OCI-LY3 (cell line): ENCODE data around the gene RPS24.

ENCODE experiments used
- H2AFZ ChIP-seq: fragments of 200-600, 300-600 bp; shearing (Covaris generic); 2 replicates; pipeline ENCODE4 v1.6.0; 2014; ENCODE audit warnings: antibody characterized with exemption, low read depth, low read length
- H3K27ac ChIP-seq: fragments of 200-600, 300-600 bp; sonication (generic); 2 replicates; pipeline ENCODE4 v1.5.1; 2014; ENCODE audit warnings: mild to moderate bottlenecking, low read length, moderate library complexity, mixed read lengths
- H3K27me3 ChIP-seq: fragments of 200-600, 300-600 bp; sonication (generic); 2 replicates; pipeline ENCODE4 v1.6.1; 2014; ENCODE audit warnings: low read depth, low read length, mixed read lengths
- H3K36me3 ChIP-seq: fragments of 200-600, 300-600 bp; sonication (generic); replicated peaks from 2 replicates; pipeline ENCODE3; 2014; ENCODE audit warnings: low read depth, low read length, mixed read lengths
- H3K4me1 ChIP-seq: fragments of 300-600, 200-600 bp; sonication (generic); 2 replicates; pipeline ENCODE4 v1.6.1; 2014; ENCODE audit warnings: low read length, mixed read lengths
- H3K4me2 ChIP-seq: fragments of 200-600, 300-600 bp; sonication (generic); 2 replicates; pipeline ENCODE4 v1.6.1; 2014; ENCODE audit warnings: low read length, mixed read lengths
- H3K4me3 ChIP-seq: fragments of 300-600, 200-600 bp; sonication (generic); 2 replicates; pipeline ENCODE4 v1.5.1; 2014; ENCODE audit warnings: antibody characterized with exemption, mild to moderate bottlenecking, low read length, moderate library complexity
- H3K79me2 ChIP-seq: fragments of 300-600, 200-600 bp; shearing (Covaris generic); 2 replicates; pipeline ENCODE4 v1.6.1; 2014; ENCODE audit warnings: mild to moderate bottlenecking, low read length, mixed read lengths
- H3K9ac ChIP-seq: fragments of 300-600, 200-600 bp; shearing (Covaris generic); 2 replicates; pipeline ENCODE4 v1.6.0; 2014; ENCODE audit warnings: mild to moderate bottlenecking, low read length, moderate library complexity
- H3K9me3 ChIP-seq: fragments of 200-600, 300-600 bp; shearing (Covaris generic); 2 replicates; pipeline ENCODE4 v1.6.1; 2014; ENCODE audit warnings: low read length, mixed read lengths; ENCODE audit not compliant: insufficient read depth
- H4K20me1 ChIP-seq: fragments of 200-600, 300-600 bp; sonication (generic); 2 replicates; pipeline ENCODE4 v1.6.1; 2016; ENCODE audit warnings: low read length, mixed read lengths; ENCODE audit not compliant: insufficient read depth
- CTCF ChIP-seq: fragments of 200-600, 300-600 bp; sonication (generic); IDR thresholded peaks from 2 replicates; pipeline ENCODE4 v1.5.1; 2014; ENCODE audit warnings: antibody characterized with exemption, low read length, low read depth
- EZH2phosphoT487 ChIP-seq: fragments of 200-600 bp; shearing (Covaris generic); IDR thresholded peaks from 2 replicates; pipeline ENCODE4 v1.6.1; 2018; ENCODE audit warnings: antibody characterized with exemption, mixed run types, low read depth

RPS24 gene

GRCh38 chr10:78017856-78018255 lies 15.8 kb upstream of the RPS24 start:
- Histone ChIP-seq H4K20me1 (no peaks in the 10 kb centered on the region), H3K4me3 (no peak overlapping the region), H3K36me3 (peaks cover 13% of the 10 kb centered on the region), H3K9ac (no peak overlapping the region), H3K4me1 (no peaks in the 10 kb centered on the region), H3K4me2 (no peak overlapping the region), H3K9me3 (no peaks in the 10 kb centered on the region), H3K27ac (no peak overlapping the region), H3K79me2 (no peaks in the 10 kb centered on the region), H2AFZ (no peak overlapping the region), H3K27me3 (no peaks in the 10 kb centered on the region)
- no peak for TF ChIP-seq EZH2phosphoT487

- Histone ChIP-seq H3K27ac (no peak overlapping the region), H3K9ac (no peak overlapping the region), H4K20me1 (no peaks in the 10 kb centered on the region), H3K9me3 (no peaks in the 10 kb centered on the region), H2AFZ (no peak overlapping the region), H3K4me2 (no peak overlapping the region), H3K4me1 (no peaks in the 10 kb centered on the region), H3K27me3 (no peaks in the 10 kb centered on the region), H3K79me2 (no peaks in the 10 kb centered on the region), H3K4me3 (no peak overlapping the region), H3K36me3 (peaks cover 13% of the 10 kb centered on the region)
- no peak for TF ChIP-seq EZH2phosphoT487
- TF ChIP-seq CTCF, result no peak
Measured at GRCh38 chr10:78019264-78019663, 14.4 kb upstream of the RPS24 start.

GRCh38 chr10:78021201-78021600 lies 12.5 kb upstream of the RPS24 start:
- H3K4me2 ChIP-seq, result no peak overlapping the region
- no peak overlapping the region for H3K9ac ChIP-seq
- H3K27ac ChIP-seq, result no peak overlapping the region
- no peaks in the 10 kb centered on the region for H3K9me3 ChIP-seq
- H3K79me2 ChIP-seq, result no peaks in the 10 kb centered on the region
- TF ChIP-seq CTCF (no peak), EZH2phosphoT487 (no peak)
- H4K20me1 ChIP-seq, result no peaks in the 10 kb centered on the region
- H3K4me3 ChIP-seq, result no peak overlapping the region
- H3K4me1 ChIP-seq, result no peaks in the 10 kb centered on the region
- H2AFZ ChIP-seq, result no peak overlapping the region
- H3K27me3 ChIP-seq, result no peaks in the 10 kb centered on the region
- peaks cover 26% of the 10 kb centered on the region for H3K36me3 ChIP-seq

GRCh38 chr10:78023741-78024140 lies 9.9 kb upstream of the RPS24 start:
- TF ChIP-seq CTCF (no peak), EZH2phosphoT487 (no peak)
- Histone ChIP-seq H3K4me3 (no peak overlapping the region), H3K27ac (no peak overlapping the region), H3K27me3 (no peaks in the 10 kb centered on the region), H3K79me2 (peaks cover 21% of the 10 kb centered on the region), H3K36me3 (peaks cover 26% of the 10 kb centered on the region), H3K9me3 (no peaks in the 10 kb centered on the region), H3K4me1 (peaks cover 8% of the 10 kb centered on the region), H2AFZ (no peak overlapping the region), H4K20me1 (no peaks in the 10 kb centered on the region), H3K4me2 (no peak overlapping the region), H3K9ac (no peak overlapping the region)
